ENCODE measurements around the gene VGLL3.

Gene VGLL3

GRCh38 chr3:87001473-87002098, 10.6 kb upstream of the VGLL3 start:
- TF ChIP-seq CTCF (IDR thresholded peaks at IDR 0.05; ENCODE audit: low read depth, low read length) = no peak

GRCh38 chr3:87000940-87001339, 10.0 kb upstream of the VGLL3 start:
- H3K36me3 ChIP-seq = no peaks in the 10 kb centered on the region
- no peak for TF ChIP-seq CTCF (IDR thresholded peaks at IDR 0.05; ENCODE audit: low read depth, low read length)
- no peaks in the 10 kb centered on the region for H3K4me1 ChIP-seq
- H3K27me3 ChIP-seq = peaks cover 3% of the 10 kb centered on the region; the same call in 1 of the 2 replicates
- DNase-seq = no peak
- no peaks in the 10 kb centered on the region for H3K9me3 ChIP-seq
- H3K4me3 ChIP-seq (ENCODE audit: low read depth, low read length) = no peak overlapping the region

More at GRCh38 chr3:87001473-87002098, 10.6 kb upstream of the VGLL3 start:
- Histone ChIP-seq H3K36me3 (no peaks in the 10 kb centered on the region), H3K4me1 (no peaks in the 10 kb centered on the region), H3K4me3 (ENCODE audit: low read depth, low read length) (no peak overlapping the region), H3K9me3 (no peaks in the 10 kb centered on the region), H3K27me3 (no peaks in the 10 kb centered on the region; the same call in 1 of the 2 replicates)
- no peak for DNase-seq

GRCh38 chr3:86998569-86998968, 7.6 kb upstream of the VGLL3 start:
- no peaks in the 10 kb centered on the region for H3K4me1 ChIP-seq
- no peak for TF ChIP-seq CTCF (IDR thresholded peaks at IDR 0.05; ENCODE audit: low read depth, low read length)
- peaks cover 17% of the 10 kb centered on the region for H3K27me3 ChIP-seq
- H3K9me3 ChIP-seq = no peaks in the 10 kb centered on the region
- DNase-seq = no peak
- H3K4me3 ChIP-seq (ENCODE audit: low read depth, low read length) = no peak overlapping the region
- H3K36me3 ChIP-seq = no peaks in the 10 kb centered on the region

- Histone ChIP-seq H3K27me3 (peaks cover 29% of the 10 kb centered on the region), H3K36me3 (no peaks in the 10 kb centered on the region), H3K4me3 (ENCODE audit: low read depth, low read length) (no peak overlapping the region), H3K4me1 (no peaks in the 10 kb centered on the region), H3K9me3 (no peaks in the 10 kb centered on the region)
- no peak for DNase-seq
- TF ChIP-seq CTCF (IDR thresholded peaks at IDR 0.05; ENCODE audit: low read depth, low read length) = no peak
These were observed 5.5 kb upstream of the VGLL3 start for GRCh38 chr3:86996261-86996955.

- H3K27me3 ChIP-seq = peaks cover 38% of the 10 kb centered on the region
- H3K36me3 ChIP-seq = no peaks in the 10 kb centered on the region
- H3K4me1 ChIP-seq = no peaks in the 10 kb centered on the region
- no peak for TF ChIP-seq CTCF (IDR thresholded peaks at IDR 0.05; ENCODE audit: low read depth, low read length)
- no peaks in the 10 kb centered on the region for H3K9me3 ChIP-seq
- no peak overlapping the region for H3K4me3 ChIP-seq (ENCODE audit: low read depth, low read length)
- no peak for DNase-seq
These were observed 4.6 kb upstream of the VGLL3 start for GRCh38 chr3:86995537-86995936.

GRCh38 chr3:86993704-86994103, 2.8 kb upstream of the VGLL3 start:
- no peak overlapping the region for H3K4me3 ChIP-seq (ENCODE audit: low read depth, low read length)
- H3K27me3 ChIP-seq = peaks cover 56% of the 10 kb centered on the region
- H3K36me3 ChIP-seq = no peaks in the 10 kb centered on the region
- H3K4me1 ChIP-seq = no peaks in the 10 kb centered on the region
- no peak for DNase-seq
- no peaks in the 10 kb centered on the region for H3K9me3 ChIP-seq
- TF ChIP-seq CTCF (IDR thresholded peaks at IDR 0.05; ENCODE audit: low read depth, low read length) = no peak

Measured in BE2C (cell line).